GM18517 (cell line): ENCODE measurements around the gene HSPB7.
"Not testable (repeated sequence)": the region's sequence is repeated elsewhere in the genome, so short reads cannot be mapped to it uniquely, and the experiment has no call there.

ENCODE experiments used
- ATAC-seq: cut with Tn5 transposase; IDR thresholded peaks from one replicate; pipeline ENCODE4 v1.9.1; 2021; ENCODE audit warnings: mild to moderate bottlenecking, moderate library complexity; ENCODE audit not compliant: unreplicated experiment

The HSPB7 gene

GRCh38 chr1:16017461-16018303 lies at the start of gene HSPB7:
Gene HSPB7 (minus strand): TSS chr1:16018043. CDS start chr1:16017963, 80 bp downstream.
- no peak for ATAC-seq

- no peak for ATAC-seq
Measured at GRCh38 chr1:16067127-16067768, 49.4 kb upstream of the HSPB7 start.

DNA sequence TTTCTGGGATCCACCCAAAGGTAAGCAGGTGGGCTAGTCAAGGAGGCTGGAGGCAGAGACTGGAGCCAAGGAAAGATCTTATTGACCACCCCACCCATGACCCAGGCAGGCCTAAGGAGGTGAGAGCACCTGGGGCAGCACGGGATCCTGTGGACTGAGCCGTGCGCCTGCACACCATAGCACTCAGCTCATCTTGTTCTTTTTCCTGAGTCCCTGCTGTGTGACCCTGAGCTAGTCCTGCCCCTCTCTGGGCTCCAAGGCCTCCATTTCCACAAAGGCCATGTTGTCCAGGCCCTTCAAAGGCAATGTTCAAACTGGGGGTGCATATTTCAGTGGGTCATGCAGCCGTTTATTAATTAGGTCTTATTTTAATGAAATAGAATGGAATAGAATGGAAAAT lies 48.4 kb upstream of the HSPB7 start:
- ATAC-seq: no peak

- no peak for ATAC-seq
Measured at GRCh38 chr1:16065269-16065576, 47.4 kb upstream of the HSPB7 start.

GRCh38 chr1:16064536-16065268 lies 46.9 kb upstream of the HSPB7 start:
- no peak for ATAC-seq

GRCh38 chr1:16063921-16064320 lies 46.1 kb upstream of the HSPB7 start:
- ATAC-seq: no peak

DNA sequence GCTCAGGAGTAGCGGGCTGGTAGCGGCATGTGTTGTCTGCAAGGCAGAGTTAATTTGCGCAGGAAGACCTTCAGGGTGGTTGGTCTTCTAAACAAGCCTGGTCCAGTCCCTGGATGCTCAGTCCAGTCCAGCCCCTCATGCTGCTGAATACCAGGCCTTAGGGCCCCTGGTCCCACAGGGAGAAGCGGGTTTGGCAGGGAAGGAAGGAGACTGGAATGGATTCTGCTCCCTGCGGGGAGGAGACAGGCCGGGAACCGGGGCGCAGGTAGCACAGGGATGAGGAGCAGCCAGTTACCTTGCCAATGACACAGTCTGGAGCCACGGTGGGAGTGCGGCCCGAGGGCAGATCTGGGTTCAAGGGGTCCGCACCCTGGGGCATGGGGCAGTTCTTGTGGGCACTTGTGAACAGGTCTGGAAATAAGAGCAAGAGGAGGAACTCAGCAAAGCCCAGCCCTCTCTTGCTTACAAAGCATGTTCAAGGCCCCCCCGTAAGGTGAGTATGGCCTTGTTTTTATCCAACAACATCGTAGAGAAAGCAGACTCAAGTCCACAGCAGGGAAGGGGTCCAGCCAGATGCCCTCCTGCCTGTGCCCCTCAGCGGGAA lies 45.5 kb upstream of the HSPB7 start:
- ATAC-seq: no peak

- not testable (repeated sequence) for ATAC-seq
Measured at GRCh38 chr1:16062687-16063075, 44.8 kb upstream of the HSPB7 start.

DNA sequence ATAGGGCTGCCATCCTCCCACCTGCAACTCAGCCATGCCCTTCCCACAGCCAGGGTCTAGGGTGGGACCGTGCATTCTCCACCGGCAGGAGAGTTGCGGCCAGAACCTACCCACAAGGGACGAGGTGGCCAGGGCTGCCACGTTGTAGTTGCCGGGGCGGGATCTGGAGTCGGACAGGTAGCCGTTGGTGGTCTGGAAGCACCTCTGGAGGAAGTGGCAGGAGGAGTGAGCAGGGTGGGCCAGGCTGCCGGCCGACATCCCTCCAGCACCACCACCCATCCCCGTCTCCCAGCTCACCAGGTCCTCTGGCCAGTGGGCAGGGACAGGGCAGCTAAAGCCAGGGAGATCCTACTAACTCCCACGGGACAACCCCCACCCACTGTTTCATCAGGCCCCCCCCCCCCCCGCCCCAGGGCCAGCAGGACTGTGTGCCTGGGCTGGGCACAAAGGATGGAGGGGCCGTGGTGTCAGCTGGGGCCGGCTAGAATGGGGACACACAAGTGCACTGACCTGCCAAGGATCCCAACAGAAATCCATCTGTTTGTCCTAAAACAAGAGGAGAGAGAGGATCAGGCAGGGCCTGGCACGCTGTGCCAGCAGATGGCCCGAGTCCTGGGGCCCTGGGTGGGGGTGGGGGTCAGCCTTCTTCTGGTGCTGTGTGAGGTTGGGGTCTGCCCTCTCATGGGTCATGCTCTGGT lies 44.3 kb upstream of the HSPB7 start:
- ATAC-seq: not testable (repeated sequence)

DNA sequence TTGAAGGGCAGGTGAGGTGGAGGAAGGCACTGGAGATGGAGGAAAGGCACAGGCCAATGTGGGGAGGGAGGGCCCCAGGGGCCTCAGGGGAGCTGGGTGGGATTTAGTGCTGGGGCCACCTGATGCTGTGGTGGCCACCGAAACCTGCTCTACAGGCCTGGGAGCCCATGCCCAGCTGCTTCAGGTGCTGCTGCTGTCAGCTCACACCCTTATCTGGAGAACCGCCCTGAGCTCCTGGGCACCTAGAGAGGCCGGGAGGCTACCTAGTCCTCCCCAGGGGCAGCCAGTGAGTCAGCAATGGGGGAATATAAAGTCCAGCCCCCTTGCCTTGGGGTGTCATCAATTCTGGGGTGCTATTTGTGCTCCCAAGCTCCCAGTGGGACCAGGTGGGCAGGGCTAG lies 43.4 kb upstream of the HSPB7 start:
- ATAC-seq: no peak

- not testable (repeated sequence) for ATAC-seq
Measured at GRCh38 chr1:16058394-16059120, 40.7 kb upstream of the HSPB7 start.

- not testable (repeated sequence) for ATAC-seq
Measured at GRCh38 chr1:16057314-16057915, 39.6 kb upstream of the HSPB7 start.

- ATAC-seq: not testable (repeated sequence)
Measured at GRCh38 chr1:16056521-16056912, 38.7 kb upstream of the HSPB7 start.

GRCh38 chr1:16055613-16056520 lies 38.0 kb upstream of the HSPB7 start:
- no peak for ATAC-seq

GRCh38 chr1:16054598-16055540 lies 37.0 kb upstream of the HSPB7 start:
- ATAC-seq: no peak

DNA sequence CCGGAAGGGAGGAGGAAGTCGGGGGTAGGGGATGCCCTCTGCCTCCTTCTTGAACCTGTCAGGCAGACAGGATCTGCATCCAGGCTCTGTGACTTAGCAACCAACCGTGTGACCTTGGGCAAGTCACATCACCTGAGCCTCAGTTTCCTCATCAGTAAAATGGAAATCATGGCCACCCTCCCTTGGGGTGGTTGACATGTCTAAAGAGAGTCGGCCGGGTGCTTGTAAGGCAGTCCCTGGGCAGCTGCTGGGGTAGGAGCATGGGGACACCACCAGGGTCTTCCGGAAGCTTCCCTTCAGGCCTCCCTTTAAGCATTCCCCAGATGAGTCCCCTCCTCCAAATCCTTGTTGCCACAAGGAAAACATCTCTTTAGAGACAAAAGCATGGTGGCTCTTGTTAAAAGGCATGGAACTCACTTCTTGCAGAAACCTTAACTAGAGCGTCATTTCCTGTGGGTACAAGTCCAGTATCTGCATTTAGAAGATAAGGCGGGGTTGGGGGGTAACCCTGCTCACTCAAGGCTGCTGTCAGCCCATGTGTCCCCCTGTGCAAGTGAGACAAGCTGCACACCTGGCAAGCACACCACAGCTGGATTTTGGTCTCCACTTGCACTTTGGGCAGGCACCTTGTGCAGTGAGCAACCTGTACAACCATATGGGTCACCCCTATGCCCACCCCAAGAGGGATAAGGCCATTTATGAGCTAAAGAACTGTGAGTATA lies 36.1 kb upstream of the HSPB7 start:
- no peak for ATAC-seq

GRCh38 chr1:16051949-16052348 lies 34.1 kb upstream of the HSPB7 start:
- ATAC-seq: not testable (repeated sequence)
